B cell (primary cell): Measurements from ENCODE around the gene SLC16A6.

ENCODE experiments used
- CTCF ChIP-seq: fragments of 200-600 bp; IDR thresholded peaks from one replicate; pipeline ENCODE4 v1.8.0; 2022; ENCODE audit warnings: antibody characterized with exemption, mild to moderate bottlenecking
- EZH2 ChIP-seq: IDR thresholded peaks from 2 replicates; pipeline ENCODE4 v1.6.1; 2012; ENCODE audit warnings: borderline replicate concordance, low read depth, mild to moderate bottlenecking, moderate library complexity, low read length; ENCODE audit not compliant: insufficient read depth, poor library complexity, severe bottlenecking

- TF ChIP-seq CTCF: no peak
- TF ChIP-seq EZH2: no peak
Observed at GRCh38 chr17:68229619-68230018, 61.3 kb downstream of the SLC16A6 start.
